HCT116 (cell line): Measurements from ENCODE around the gene TMPRSS13. TPM values are rescaled to one million over a fixed set of nuclear protein-coding genes. Genes with fewer than 3 reads are reported as not detected.

Source experiments
- ATAC-seq: fragments of 200-7000 bp; cut with Tn5 transposase; 2 replicates; pipeline ENCODE4 v1.9.1; 2020; ENCODE audit warnings: mild to moderate bottlenecking, moderate library complexity
- BruUV-seq: library from RNA; stranded (reverse); fragments of 400-500 nt; replicated peaks from 2 replicates; lab custom pipeline; 2021; lab: Mats Ljungman, UMichigan
- CTCF ChIA-PET: fragments of 300-600 bp; sonication (Branson Sonifier 250); formaldehyde crosslinking; loops from one replicate; lab custom pipeline; 2021; ENCODE audit warnings: antibody characterized with exemption; lab: Charles Lee
- POLR2A ChIA-PET: fragments of 300-600, 350-600 bp; sonication (Branson Sonifier 250); formaldehyde crosslinking; loops from one replicate; lab custom pipeline; 2021; ENCODE audit warnings: antibody characterized with exemption; lab: Charles Lee
- RAD21 ChIA-PET, 2 experiments: fragments of 300-600 bp; sonication (Branson Sonifier 250); formaldehyde crosslinking; loops; one replicate each; lab custom pipeline; 2023; ENCODE audit warnings: low total read pairs in 2 of 2; ENCODE audit not compliant: uncharacterized antibody in 2 of 2, unreplicated experiment in 2 of 2, low non-redundant PET in 1 of 2; lab: Charles Lee
- DNase-seq: peaks from one replicate; pipeline ENCODE4 v3.0.0-alpha.2; 2010; ENCODE audit warnings: low read depth, low spot score
- H2AFZ ChIP-seq: fragments of 200-600 bp; shearing (Covaris generic), sonication (generic); 2 replicates; pipeline ENCODE4 v1.6.1; 2017; ENCODE audit warnings: low read depth, mixed run types, mixed read lengths, antibody characterized with exemption, low read length; ENCODE audit not compliant: poor library complexity, severe bottlenecking
- H3K27ac ChIP-seq: 2 replicates; pipeline ENCODE4 v1.5.1; 2012; ENCODE audit warnings: low read depth, low read length
- H3K27me3 ChIP-seq: fragments of 200-600 bp; sonication (generic); 2 replicates; pipeline ENCODE4 v1.6.1; 2016; ENCODE audit warnings: mixed run types, low read length, mixed read lengths; ENCODE audit not compliant: insufficient read depth
- H3K36me3 ChIP-seq, 2 experiments: fragments of 200-500 bp in 1 of 2; fragments of 200-600 bp in 1 of 2; sonication (Bioruptor generic) in 1 of 2; sonication (generic) in 1 of 2; 2 replicates each; pipeline versions ENCODE4 v1.5.1 to v1.6.1; 2014 to 2016; ENCODE audit warnings: low read length in 2 of 2, inconsistent platforms in 1 of 2, mixed read lengths in 1 of 2, mixed run types in 1 of 2; ENCODE audit not compliant: insufficient read depth in 2 of 2, control insufficient read depth in 1 of 2
- H3K4me1 ChIP-seq, 2 experiments: fragments of 200-600 bp in 1 of 2; sonication (generic) in 1 of 2; 2 replicates each; pipeline versions ENCODE4 v1.5.1 to v1.6.1; 2012 to 2017; ENCODE audit warnings: low read length in 2 of 2, inconsistent platforms in 1 of 2, mild to moderate bottlenecking in 1 of 2, mixed read lengths in 1 of 2, mixed run types in 1 of 2, moderate library complexity in 1 of 2; ENCODE audit not compliant: insufficient read depth in 2 of 2, control insufficient read depth in 1 of 2
- H3K4me2 ChIP-seq: fragments of 200-600 bp; sonication (generic); 2 replicates; pipeline ENCODE4 v1.6.1; 2017; ENCODE audit warnings: mixed run types, low read length, mixed read lengths
- H3K4me3 ChIP-seq, 2 experiments: fragments of 200-600 bp in 1 of 2; sonication (generic) in 1 of 2; replicated peaks in 1 of 2; 2 replicates each; pipeline ENCODE4 v1.5.1; 2011 to 2016; ENCODE audit warnings: low read length in 2 of 2, control low read depth in 1 of 2, low read depth in 1 of 2, mild to moderate bottlenecking in 1 of 2, mixed read lengths in 1 of 2, mixed run types in 1 of 2
- H3K79me2 ChIP-seq: fragments of 200-600 bp; sonication (generic); 2 replicates; pipeline ENCODE4 v1.6.1; 2017; ENCODE audit warnings: mild to moderate bottlenecking, mixed run types, low read length, moderate library complexity, mixed read lengths; ENCODE audit not compliant: insufficient read depth
- H3K9ac ChIP-seq: fragments of 200-600 bp; sonication (generic); 2 replicates; pipeline ENCODE4 v1.6.1; 2016; ENCODE audit warnings: low read length, mixed read lengths
- H3K9me2 ChIP-seq: fragments of 200-600 bp; sonication (generic), shearing (Covaris generic); 2 replicates; pipeline ENCODE4 v1.6.1; 2017; ENCODE audit warnings: mixed run types, mild to moderate bottlenecking, moderate library complexity; ENCODE audit not compliant: insufficient read depth
- H3K9me3 ChIP-seq, 2 experiments: fragments of 200-500 bp in 1 of 2; fragments of 200-600 bp in 1 of 2; sonication (Bioruptor generic) in 1 of 2; sonication (generic) in 1 of 2; 2 replicates each; pipeline ENCODE4 v1.6.1; 2014 to 2017; ENCODE audit warnings: low read length in 2 of 2, mixed read lengths in 2 of 2, inconsistent platforms in 1 of 2, low read depth in 1 of 2, mild to moderate bottlenecking in 1 of 2, mixed run types in 1 of 2, moderate library complexity in 1 of 2; ENCODE audit not compliant: control insufficient read depth in 1 of 2, insufficient read depth in 1 of 2
- H4K20me1 ChIP-seq: fragments of 200-600 bp; sonication (generic), shearing (Covaris generic); 2 replicates; pipeline ENCODE4 v1.6.1; 2017; ENCODE audit warnings: mixed run types, mild to moderate bottlenecking, moderate library complexity; ENCODE audit not compliant: insufficient read depth
- ATF3 ChIP-seq: IDR thresholded peaks from 2 replicates; pipeline ENCODE4 v1.6.1; 2012
- CBX3 ChIP-seq: IDR thresholded peaks from 2 replicates; pipeline ENCODE4 v1.6.1; 2012; ENCODE audit warnings: low read depth
- EGR1 ChIP-seq: IDR thresholded peaks from 2 replicates; pipeline ENCODE4 v1.6.1; 2012; ENCODE audit warnings: low read depth
- ELF1 ChIP-seq: IDR thresholded peaks from 2 replicates; pipeline ENCODE4 v1.6.1; 2012; ENCODE audit warnings: low read depth, borderline replicate concordance
- EZH2 ChIP-seq: fragments of 200-600 bp; sonication (generic); IDR thresholded peaks from 2 replicates; pipeline ENCODE4 v1.6.1; 2017; ENCODE audit warnings: antibody characterized with exemption, mixed run types
- EZH2phosphoT487 ChIP-seq: fragments of 200-600 bp; IDR thresholded peaks from 2 replicates; pipeline ENCODE4 v1.6.1; 2018; ENCODE audit warnings: antibody characterized with exemption, borderline replicate concordance
- FOSL1 ChIP-seq: IDR thresholded peaks from 2 replicates; pipeline ENCODE4 v1.6.1; 2012; ENCODE audit warnings: low read depth
- JUND ChIP-seq: IDR thresholded peaks from 2 replicates; pipeline ENCODE4 v1.6.1; 2012
- POLR2A ChIP-seq: IDR thresholded peaks from 2 replicates; pipeline ENCODE4 v1.7.0; 2011; ENCODE audit warnings: borderline replicate concordance; ENCODE audit not compliant: insufficient read depth, insufficient read length; ENCODE audit errors: extremely low read depth
- POLR2AphosphoS5 ChIP-seq: IDR thresholded peaks from 2 replicates; pipeline ENCODE4 v1.6.1; 2011; ENCODE audit warnings: mild to moderate bottlenecking, low read depth, low read length, moderate library complexity
- RAD21 ChIP-seq: IDR thresholded peaks from 2 replicates; pipeline ENCODE4 v1.6.1; 2012; ENCODE audit warnings: low read depth, mild to moderate bottlenecking
- SP1 ChIP-seq: IDR thresholded peaks from 2 replicates; pipeline ENCODE4 v1.6.1; 2012; ENCODE audit warnings: low read depth
- SRF ChIP-seq: IDR thresholded peaks from 2 replicates; pipeline ENCODE4 v1.6.1; 2012; ENCODE audit warnings: low read depth
- TCF7L2 ChIP-seq: IDR thresholded peaks from 2 replicates; pipeline ENCODE4 v1.7.0; 2011; ENCODE audit warnings: borderline replicate concordance, inconsistent platforms; ENCODE audit not compliant: insufficient read depth, insufficient read length; ENCODE audit errors: extremely low read depth
- YY1 ChIP-seq: IDR thresholded peaks from 2 replicates; pipeline ENCODE4 v1.6.1; 2011; ENCODE audit warnings: low read length, low read depth, moderate library complexity, mild to moderate bottlenecking; ENCODE audit not compliant: insufficient replicate concordance; ENCODE audit errors: extremely low read depth
- ZBTB33 ChIP-seq: IDR thresholded peaks from 2 replicates; pipeline ENCODE4 v1.6.1; 2011; ENCODE audit warnings: mild to moderate bottlenecking, low read length, moderate library complexity; ENCODE audit not compliant: insufficient replicate concordance; ENCODE audit errors: extremely low read depth
- intact Hi-C: fragments of 100-400 bp; cut with micrococcal nuclease; formaldehyde crosslinking; loops from 2 replicates; pipeline ENCODE4 v1.10.0; 2022
- total RNA-seq: library from RNA; stranded (reverse); gene quantifications from one replicate; pipeline ENCODE4 v1.2.1, GENCODE V29; 2021; ENCODE audit not compliant: unreplicated experiment

Gene TMPRSS13
- total RNA-seq, 1 experiment from 2014 or later, result 0.52 TPM

GRCh38 chr11:117919341-117919740 lies 9.9 kb downstream of the TMPRSS13 start:
- Histone ChIP-seq H3K27ac (no peak overlapping the region), H2AFZ (no peak overlapping the region), H3K4me3 (no peak overlapping the region), H3K4me1 (no peaks in the 10 kb centered on the region), H3K9me3 (no peaks in the 10 kb centered on the region), H3K36me3 (no peaks in the 10 kb centered on the region), H3K9me2 (no peaks in the 10 kb centered on the region), H3K27me3 (no peaks in the 10 kb centered on the region), H3K9ac (no peak overlapping the region), H3K4me2 (no peak overlapping the region), H3K79me2 (no peaks in the 10 kb centered on the region), H4K20me1 (no peaks in the 10 kb centered on the region)
- ChIA-PET POLR2A (no interaction called here), RAD21 (no interaction called here), CTCF (no interaction called here)
- BruUV-seq, result no TSS peak
- ATAC-seq (no peak), DNase-seq (no peak)
- TF ChIP-seq EGR1, result no peak
- TF ChIP-seq EZH2, result no peak
- no peak for TF ChIP-seq FOSL1
- no peak for TF ChIP-seq ELF1
- no peak for TF ChIP-seq POLR2A
- no peak for TF ChIP-seq TCF7L2
- TF ChIP-seq ZBTB33, result no peak
- no peak for TF ChIP-seq POLR2AphosphoS5
- TF ChIP-seq SRF, result no peak
- no peak for TF ChIP-seq EZH2phosphoT487
- TF ChIP-seq CBX3, result no peak
- no peak for TF ChIP-seq ATF3
- TF ChIP-seq SP1, result no peak
- TF ChIP-seq RAD21, result no peak
- no peak for TF ChIP-seq YY1
- no peak for TF ChIP-seq JUND
- intact Hi-C loops, result no loop called here
